KMS-11 (cell line): ENCODE measurements around the gene AHRR.
"Not testable (repeated sequence)": the region's sequence is repeated elsewhere in the genome, so short reads cannot be mapped to it uniquely, and the experiment has no call there.

ENCODE experiments used
- H2AFZ ChIP-seq: fragments of 200-600 bp; sonication (generic); 2 replicates; pipeline ENCODE4 v1.6.1; 2016; ENCODE audit warnings: antibody characterized with exemption, mixed run types, low read depth
- H3K27ac ChIP-seq: fragments of 200-600 bp; sonication (generic); 2 replicates; pipeline ENCODE4 v1.6.1; 2016; ENCODE audit warnings: mild to moderate bottlenecking, mixed run types
- H3K27me3 ChIP-seq: fragments of 200-600 bp; sonication (generic); 2 replicates; pipeline ENCODE4 v1.6.1; 2017; ENCODE audit warnings: mild to moderate bottlenecking, low read depth, mixed run types, moderate library complexity; ENCODE audit not compliant: insufficient read depth
- H3K36me3 ChIP-seq: fragments of 200-600 bp; sonication (generic); 2 replicates; pipeline ENCODE4 v1.6.1; 2017; ENCODE audit warnings: mild to moderate bottlenecking, mixed run types; ENCODE audit not compliant: insufficient read depth
- H3K4me1 ChIP-seq: fragments of 200-600 bp; sonication (generic); 2 replicates; pipeline ENCODE4 v1.6.1; 2016; ENCODE audit warnings: mild to moderate bottlenecking, low read depth, mixed run types; ENCODE audit not compliant: poor library complexity, severe bottlenecking
- H3K4me2 ChIP-seq: fragments of 200-600 bp; sonication (generic); 2 replicates; pipeline ENCODE4 v1.7.0; 2016; ENCODE audit warnings: mild to moderate bottlenecking, mixed run types
- H3K4me3 ChIP-seq: fragments of 200-600 bp; sonication (generic); IDR thresholded peaks from 2 replicates; pipeline ENCODE4 v1.6.1; 2017; ENCODE audit warnings: low read depth, low read length, mixed read lengths; ENCODE audit not compliant: insufficient read depth
- H3K79me2 ChIP-seq: fragments of 200-600 bp; sonication (generic); 2 replicates; pipeline ENCODE4 v1.6.1; 2016; ENCODE audit warnings: low read depth, mixed run types; ENCODE audit not compliant: insufficient read depth
- H3K9ac ChIP-seq: fragments of 200-600 bp; sonication (generic); 2 replicates; pipeline ENCODE4 v1.6.1; 2016; ENCODE audit warnings: mild to moderate bottlenecking, mixed run types
- H4K20me1 ChIP-seq: fragments of 200-600 bp; sonication (generic); 2 replicates; pipeline ENCODE4 v1.6.1; 2016; ENCODE audit warnings: mild to moderate bottlenecking, mixed run types; ENCODE audit not compliant: insufficient read depth
- TF ChIP-seq, protein P1 (sequence below): fragments of 200-600 bp; sonication (generic); conservative IDR thresholded peaks from 2 replicates; pipeline ENCODE4 v1.6.1; 2017; ENCODE audit warnings: low read depth, mild to moderate bottlenecking, antibody characterized with exemption, low read length, moderate library complexity, mixed read lengths

The AHRR gene

DNA sequence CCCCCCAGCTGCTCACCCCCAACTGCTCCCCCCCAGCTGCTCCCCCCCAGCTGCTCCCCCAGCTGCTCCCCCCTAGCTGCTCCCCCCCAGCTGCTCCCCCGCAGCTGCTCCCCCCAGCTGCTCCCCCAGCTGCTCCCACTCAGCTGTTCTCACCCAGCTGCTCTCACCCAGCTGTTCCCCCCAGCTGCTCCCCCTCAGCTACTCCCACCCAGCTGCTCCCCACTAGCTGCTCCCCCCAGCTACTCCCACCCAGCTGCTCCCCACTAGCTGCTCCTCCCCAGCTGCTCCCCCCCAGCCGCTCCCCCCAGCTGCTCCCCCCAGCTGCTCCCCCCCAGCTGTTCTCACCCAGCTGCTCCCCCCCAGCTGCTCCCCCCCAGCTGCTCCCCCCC lies 22.8 kb upstream of the AHRR start:
- H3K4me1 ChIP-seq: peaks cover 22% of the 10 kb centered on the region
- H3K27me3 ChIP-seq: no peaks in the 10 kb centered on the region
- no peaks in the 10 kb centered on the region for H3K36me3 ChIP-seq
- H3K27ac ChIP-seq: no peak overlapping the region
- no peak overlapping the region for H2AFZ ChIP-seq
- TF ChIP-seq, protein P1, sequence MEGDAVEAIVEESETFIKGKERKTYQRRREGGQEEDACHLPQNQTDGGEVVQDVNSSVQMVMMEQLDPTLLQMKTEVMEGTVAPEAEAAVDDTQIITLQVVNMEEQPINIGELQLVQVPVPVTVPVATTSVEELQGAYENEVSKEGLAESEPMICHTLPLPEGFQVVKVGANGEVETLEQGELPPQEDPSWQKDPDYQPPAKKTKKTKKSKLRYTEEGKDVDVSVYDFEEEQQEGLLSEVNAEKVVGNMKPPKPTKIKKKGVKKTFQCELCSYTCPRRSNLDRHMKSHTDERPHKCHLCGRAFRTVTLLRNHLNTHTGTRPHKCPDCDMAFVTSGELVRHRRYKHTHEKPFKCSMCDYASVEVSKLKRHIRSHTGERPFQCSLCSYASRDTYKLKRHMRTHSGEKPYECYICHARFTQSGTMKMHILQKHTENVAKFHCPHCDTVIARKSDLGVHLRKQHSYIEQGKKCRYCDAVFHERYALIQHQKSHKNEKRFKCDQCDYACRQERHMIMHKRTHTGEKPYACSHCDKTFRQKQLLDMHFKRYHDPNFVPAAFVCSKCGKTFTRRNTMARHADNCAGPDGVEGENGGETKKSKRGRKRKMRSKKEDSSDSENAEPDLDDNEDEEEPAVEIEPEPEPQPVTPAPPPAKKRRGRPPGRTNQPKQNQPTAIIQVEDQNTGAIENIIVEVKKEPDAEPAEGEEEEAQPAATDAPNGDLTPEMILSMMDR: no peak
- H3K9ac ChIP-seq: no peak overlapping the region
- H3K4me2 ChIP-seq: no peak overlapping the region
- H3K79me2 ChIP-seq: no peaks in the 10 kb centered on the region
- no peaks in the 10 kb centered on the region for H4K20me1 ChIP-seq
- H3K4me3 ChIP-seq: no peak overlapping the region

DNA sequence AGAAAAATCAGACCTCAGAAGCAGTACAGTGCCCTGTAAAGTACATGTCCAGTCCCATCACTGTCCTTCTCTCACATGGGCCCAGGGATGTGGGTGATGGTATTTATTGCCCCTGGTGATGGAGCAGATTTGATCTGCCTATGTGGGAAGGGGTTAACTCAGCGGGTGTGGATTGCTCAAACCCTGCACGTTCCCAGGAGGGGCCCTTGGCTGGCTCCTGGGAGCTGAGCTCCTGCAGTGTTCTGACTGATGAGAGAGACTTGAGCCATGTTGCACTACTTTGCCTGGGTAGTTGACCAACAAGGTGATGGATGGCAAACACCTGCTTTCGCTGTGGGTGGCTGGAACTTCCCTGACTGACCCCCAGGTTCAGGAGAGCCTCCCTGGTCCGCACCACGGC lies 21.6 kb upstream of the AHRR start:
- H3K4me3 ChIP-seq, H4K20me1 ChIP-seq, H3K9ac ChIP-seq, H3K27me3 ChIP-seq, H3K79me2 ChIP-seq, H3K27ac ChIP-seq, H3K36me3 ChIP-seq, H2AFZ ChIP-seq, H3K4me2 ChIP-seq: not testable (repeated sequence)
- peaks cover 22% of the 10 kb centered on the region for H3K4me1 ChIP-seq

DNA sequence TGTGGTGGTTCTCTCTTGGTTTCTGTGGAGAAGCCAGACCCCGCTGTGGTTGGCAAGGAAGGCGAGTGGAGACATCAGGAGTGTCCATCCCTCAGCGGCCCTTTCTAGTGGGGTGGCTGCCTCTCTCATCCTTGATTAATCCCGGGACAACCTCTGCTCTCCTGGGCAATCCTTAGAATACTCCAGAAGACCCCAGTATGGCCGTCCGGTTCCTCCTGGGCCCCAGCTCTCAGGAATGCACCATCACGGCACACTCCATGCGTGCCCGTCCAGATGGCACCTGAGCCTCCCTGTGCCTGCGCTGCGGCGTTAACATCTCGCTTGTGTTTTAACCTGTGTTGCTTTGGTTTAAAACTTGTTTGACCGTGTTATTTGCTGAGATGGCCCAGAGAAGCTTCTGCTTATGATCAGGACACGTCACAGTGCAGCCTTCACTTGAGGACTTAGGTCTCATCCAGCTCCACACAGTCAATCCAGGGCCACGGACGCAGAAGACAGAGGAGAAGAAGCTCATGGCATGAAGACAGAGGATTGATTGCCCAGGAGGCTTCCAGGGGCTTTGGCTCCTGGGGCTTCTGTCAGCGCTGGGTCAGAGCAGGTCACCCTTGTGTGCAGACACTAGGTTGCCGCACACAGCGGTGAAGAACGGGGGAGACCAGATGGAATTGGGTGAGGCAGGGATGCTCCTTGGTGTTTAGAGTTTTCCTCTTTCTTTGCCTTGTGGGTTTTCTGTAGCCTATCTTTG lies 20.7 kb upstream of the AHRR start:
- H3K79me2 ChIP-seq, H3K9ac ChIP-seq, H4K20me1 ChIP-seq, H2AFZ ChIP-seq, H3K36me3 ChIP-seq, H3K4me3 ChIP-seq, H3K27me3 ChIP-seq: not testable (repeated sequence)
- H3K4me2 ChIP-seq: peak overlapping the region; percentile 13; the same call in 1 of the 2 replicates
- H3K27ac ChIP-seq: peak overlapping the region; percentile 20; the same call in 1 of the 2 replicates
- peaks cover 22% of the 10 kb centered on the region for H3K4me1 ChIP-seq

DNA sequence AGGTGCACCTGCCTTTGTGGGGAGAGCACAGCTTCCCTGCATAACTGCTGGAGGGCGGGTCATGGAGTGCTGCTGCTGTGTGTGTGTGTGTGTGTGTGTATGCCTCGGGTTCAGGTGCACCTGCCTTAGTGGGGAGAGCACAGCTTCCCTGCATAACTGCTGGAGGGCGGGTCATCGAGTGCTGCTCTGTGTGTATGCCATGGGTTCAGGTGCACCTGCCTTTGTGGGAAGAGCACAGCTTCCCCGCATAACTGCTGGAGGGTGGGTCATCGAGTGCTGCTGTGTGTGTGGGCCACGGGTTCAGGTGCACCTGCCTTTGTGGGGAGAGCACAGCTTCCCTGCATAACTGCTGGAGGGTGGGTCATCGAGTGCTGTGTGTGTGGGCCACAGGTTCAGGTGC lies 19.1 kb upstream of the AHRR start:
- not testable (repeated sequence) for H3K36me3 ChIP-seq, H3K4me3 ChIP-seq, H4K20me1 ChIP-seq, H3K4me2 ChIP-seq, H3K79me2 ChIP-seq, H3K27me3 ChIP-seq, H3K27ac ChIP-seq, H3K9ac ChIP-seq, H2AFZ ChIP-seq
- peaks cover 22% of the 10 kb centered on the region for H3K4me1 ChIP-seq

DNA sequence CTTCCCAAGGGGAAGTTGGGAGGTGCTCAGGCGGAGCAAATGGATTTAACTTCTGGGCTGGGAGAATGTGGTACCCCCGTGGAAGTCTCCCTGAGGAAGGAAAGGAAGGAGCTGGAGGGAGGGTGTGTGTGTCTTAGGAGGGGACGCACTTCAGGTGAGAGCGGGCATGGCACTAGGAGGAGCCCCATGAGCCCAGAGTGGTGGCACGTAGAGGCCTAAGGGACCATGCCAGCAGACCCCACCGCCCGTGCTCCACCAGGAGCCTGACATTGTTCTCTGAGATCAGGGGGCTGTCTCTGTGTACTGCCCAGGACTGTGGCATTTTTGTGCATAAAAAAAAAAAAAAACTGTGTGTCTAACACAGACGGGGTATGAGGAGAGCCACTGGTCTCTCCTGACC lies 18.5 kb upstream of the AHRR start:
- Histone ChIP-seq H3K4me3 (no peak overlapping the region), H3K79me2 (peaks cover 4% of the 10 kb centered on the region; the same call in 1 of the 2 replicates), H3K9ac (no peak overlapping the region), H3K4me1 (peaks cover 22% of the 10 kb centered on the region), H4K20me1 (no peaks in the 10 kb centered on the region), H3K27ac (no peak overlapping the region), H2AFZ (no peak overlapping the region), H3K36me3 (no peaks in the 10 kb centered on the region), H3K27me3 (no peaks in the 10 kb centered on the region), H3K4me2 (no peak overlapping the region)
- TF ChIP-seq, protein P1: no peak

DNA sequence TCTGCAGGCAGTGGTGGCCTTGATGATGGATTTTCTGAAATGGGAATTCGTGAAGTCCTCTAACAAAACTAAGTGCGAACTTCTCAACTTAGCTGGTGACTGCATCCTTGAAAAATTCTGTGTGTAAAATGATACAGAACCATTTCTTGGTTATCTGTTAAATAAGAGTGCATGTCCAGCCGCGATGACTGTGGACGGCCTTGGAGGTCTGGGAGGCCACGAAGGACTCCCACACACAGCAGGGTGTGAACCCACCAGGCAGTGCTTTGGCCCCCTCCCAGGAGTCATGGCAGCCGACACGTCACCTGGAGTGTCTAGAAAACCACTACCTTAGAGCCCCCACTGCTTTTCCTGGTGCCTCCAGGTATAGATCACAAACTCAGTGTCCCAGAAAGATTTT lies 17.8 kb upstream of the AHRR start:
- not testable (repeated sequence) for H3K79me2 ChIP-seq, H3K27me3 ChIP-seq, H3K9ac ChIP-seq, H4K20me1 ChIP-seq, H3K4me2 ChIP-seq, H3K4me3 ChIP-seq, H3K27ac ChIP-seq, H2AFZ ChIP-seq, H3K36me3 ChIP-seq
- H3K4me1 ChIP-seq: peaks cover 22% of the 10 kb centered on the region
